Karpas-422 (cell line): ENCODE measurements around the gene STC2. TPM values are rescaled to one million over a fixed set of nuclear protein-coding genes. Genes with fewer than 3 reads are reported as not detected.
"Not testable (repeated sequence)": the region's sequence is repeated elsewhere in the genome, so short reads cannot be mapped to it uniquely, and the experiment has no call there.

Experiments used
- DNase-seq: peaks from one replicate; pipeline ENCODE4 v3.0.0-alpha.2; 2015
- H2AFZ ChIP-seq: fragments of 200-600 bp; sonication (generic); 2 replicates; pipeline ENCODE4 v1.6.1; 2014; ENCODE audit warnings: antibody characterized with exemption, low read length, mixed read lengths
- H3K27ac ChIP-seq: fragments of 200-600 bp; sonication (generic); 2 replicates; pipeline ENCODE4 v1.5.1; 2014; ENCODE audit warnings: mild to moderate bottlenecking, low read length, moderate library complexity
- H3K27me3 ChIP-seq: fragments of 200-600 bp; sonication (generic); 2 replicates; pipeline ENCODE4 v1.6.1; 2014; ENCODE audit warnings: low read length, mixed read lengths
- H3K36me3 ChIP-seq: fragments of 200-600 bp; sonication (generic); 2 replicates; pipeline ENCODE4 v1.6.1; 2014; ENCODE audit warnings: low read length, mixed read lengths; ENCODE audit not compliant: insufficient read depth
- H3K4me1 ChIP-seq: fragments of 200-600 bp; sonication (generic); 2 replicates; pipeline ENCODE4 v1.6.1; 2014; ENCODE audit warnings: mild to moderate bottlenecking, low read length, mixed read lengths
- H3K4me2 ChIP-seq: fragments of 200-600 bp; sonication (generic); 2 replicates; pipeline ENCODE4 v1.6.1; 2014; ENCODE audit warnings: low read length, low read depth, mild to moderate bottlenecking; ENCODE audit not compliant: poor library complexity, severe bottlenecking
- H3K4me3 ChIP-seq: fragments of 200-600 bp; sonication (generic); 2 replicates; pipeline ENCODE4 v1.5.1; 2014; ENCODE audit warnings: mild to moderate bottlenecking, antibody characterized with exemption, low read length, mixed read lengths
- H3K79me2 ChIP-seq: fragments of 200-600 bp; sonication (generic); 2 replicates; pipeline ENCODE4 v1.6.1; 2014; ENCODE audit warnings: mild to moderate bottlenecking, low read length, mixed read lengths
- H3K9ac ChIP-seq: fragments of 200-600 bp; sonication (generic); 2 replicates; pipeline ENCODE4 v1.6.0; 2014; ENCODE audit warnings: low read length
- H3K9me2 ChIP-seq: fragments of 200-600 bp; sonication (generic), shearing (Covaris generic); replicated peaks from 2 replicates; pipeline ENCODE4 v1.6.0; 2014; ENCODE audit warnings: mild to moderate bottlenecking, low read length, moderate library complexity; ENCODE audit not compliant: insufficient read depth
- H3K9me3 ChIP-seq: fragments of 300-700, 200-600 bp; sonication (generic); 2 replicates; pipeline ENCODE4 v1.6.1; 2014; ENCODE audit warnings: low read length, mixed read lengths
- H4K20me1 ChIP-seq: fragments of 200-600 bp; sonication (generic); 2 replicates; pipeline ENCODE4 v1.6.1; 2014; ENCODE audit warnings: mild to moderate bottlenecking, antibody characterized with exemption, low read length, low read depth; ENCODE audit not compliant: insufficient read depth
- total RNA-seq: library from RNA; depleted of rRNA; stranded (reverse); fragments of >200 nt; shearing (Covaris generic); gene quantifications from 2 replicates; pipeline ENCODE4 v1.2.3, GENCODE V29; 2014; ENCODE audit warnings: low replicate concordance; rRNA removed

Gene STC2
- total RNA-seq, result not detected in 2 replicates

GRCh38 chr5:173327948-173328843 is at the start of gene STC2:
Gene STC2 (minus strand): TSS chr5:173328414. CDS start chr5:173328193, 221 bp downstream.
- no peak within 1 kb of the TSS for H3K4me3 ChIP-seq
- H4K20me1 ChIP-seq, result no peaks in the 10 kb centered on the region
- no peak for DNase-seq
- H3K9me3 ChIP-seq, result no peaks in the 10 kb centered on the region
- H2AFZ ChIP-seq, result no peak within 1 kb of the TSS
- no peak within 1 kb of the TSS for H3K9ac ChIP-seq
- H3K4me2 ChIP-seq, result no peak within 1 kb of the TSS
- no peaks in the 10 kb centered on the region for H3K79me2 ChIP-seq
- no peak within 1 kb of the TSS for H3K27ac ChIP-seq
- H3K4me1 ChIP-seq, result no peaks in the 10 kb centered on the region
- H3K9me2 ChIP-seq, result no peaks in the 10 kb centered on the region
- no peaks in the 10 kb centered on the region for H3K27me3 ChIP-seq
- no peaks in the 10 kb centered on the region for H3K36me3 ChIP-seq

GRCh38 chr5:173371400-173371799 is 43.2 kb upstream of the STC2 start:
- H3K27me3 ChIP-seq, result 0 out of 2 replicates have a peak, but pooled peaks cover 4% of the 10 kb centered on the region
- H3K9ac ChIP-seq, result no peak overlapping the region
- no peaks in the 10 kb centered on the region for H3K9me2 ChIP-seq
- no peaks in the 10 kb centered on the region for H4K20me1 ChIP-seq
- H3K9me3 ChIP-seq, result no peaks in the 10 kb centered on the region
- no peaks in the 10 kb centered on the region for H3K4me1 ChIP-seq
- no peaks in the 10 kb centered on the region for H3K79me2 ChIP-seq
- no peak overlapping the region for H3K27ac ChIP-seq
- no peak overlapping the region for H2AFZ ChIP-seq
- no peaks in the 10 kb centered on the region for H3K36me3 ChIP-seq
- no peak for DNase-seq
- no peak overlapping the region for H3K4me3 ChIP-seq
- no peak overlapping the region for H3K4me2 ChIP-seq

GRCh38 chr5:173363406-173363805 is 35.2 kb upstream of the STC2 start:
- not testable (repeated sequence) for H3K36me3 ChIP-seq, H3K27ac ChIP-seq, H3K4me2 ChIP-seq, H3K4me1 ChIP-seq, H4K20me1 ChIP-seq, H3K9me3 ChIP-seq, H3K4me3 ChIP-seq, H3K9ac ChIP-seq, H2AFZ ChIP-seq, DNase-seq, H3K79me2 ChIP-seq, H3K27me3 ChIP-seq, H3K9me2 ChIP-seq

- no peaks in the 10 kb centered on the region for H3K9me3 ChIP-seq
- no peak overlapping the region for H3K27ac ChIP-seq
- H3K36me3 ChIP-seq, result no peaks in the 10 kb centered on the region
- H3K4me1 ChIP-seq, result no peaks in the 10 kb centered on the region
- no peak overlapping the region for H3K4me3 ChIP-seq
- no peak overlapping the region for H2AFZ ChIP-seq
- H3K27me3 ChIP-seq, result no peaks in the 10 kb centered on the region
- H3K79me2 ChIP-seq, result no peaks in the 10 kb centered on the region
- no peaks in the 10 kb centered on the region for H3K9me2 ChIP-seq
- no peaks in the 10 kb centered on the region for H4K20me1 ChIP-seq
- H3K9ac ChIP-seq, result no peak overlapping the region
- no peak overlapping the region for H3K4me2 ChIP-seq
- DNase-seq, result peak; percentile 26
Measured at GRCh38 chr5:173355561-173355960, 27.3 kb upstream of the STC2 start.

- no peaks in the 10 kb centered on the region for H3K27me3 ChIP-seq
- H3K9ac ChIP-seq, result no peak overlapping the region
- no peaks in the 10 kb centered on the region for H3K9me3 ChIP-seq
- no peaks in the 10 kb centered on the region for H3K79me2 ChIP-seq
- H3K27ac ChIP-seq, result no peak overlapping the region
- H3K4me1 ChIP-seq, result no peaks in the 10 kb centered on the region
- DNase-seq, result no peak
- no peak overlapping the region for H3K4me3 ChIP-seq
- H3K36me3 ChIP-seq, result no peaks in the 10 kb centered on the region
- no peaks in the 10 kb centered on the region for H4K20me1 ChIP-seq
- no peak overlapping the region for H3K4me2 ChIP-seq
- H2AFZ ChIP-seq, result no peak overlapping the region
- H3K9me2 ChIP-seq, result no peaks in the 10 kb centered on the region
Measured at GRCh38 chr5:173354645-173355044, 26.4 kb upstream of the STC2 start.

GRCh38 chr5:173352366-173353349 is 24.4 kb upstream of the STC2 start:
- H3K27ac ChIP-seq, result no peak overlapping the region
- no peak overlapping the region for H3K9ac ChIP-seq
- H3K9me3 ChIP-seq, result no peaks in the 10 kb centered on the region
- H3K36me3 ChIP-seq, result no peaks in the 10 kb centered on the region
- no peaks in the 10 kb centered on the region for H4K20me1 ChIP-seq
- H3K4me3 ChIP-seq, result no peak overlapping the region
- no peak for DNase-seq
- no peak overlapping the region for H3K4me2 ChIP-seq
- H3K27me3 ChIP-seq, result no peaks in the 10 kb centered on the region
- no peak overlapping the region for H2AFZ ChIP-seq
- H3K79me2 ChIP-seq, result no peaks in the 10 kb centered on the region
- no peaks in the 10 kb centered on the region for H3K9me2 ChIP-seq
- no peaks in the 10 kb centered on the region for H3K4me1 ChIP-seq

GRCh38 chr5:173342813-173343755 is 14.9 kb upstream of the STC2 start:
- H3K9me2 ChIP-seq, result no peaks in the 10 kb centered on the region
- H2AFZ ChIP-seq, result no peak overlapping the region
- H3K9ac ChIP-seq, result no peak overlapping the region
- no peaks in the 10 kb centered on the region for H3K9me3 ChIP-seq
- no peak overlapping the region for H3K27ac ChIP-seq
- H3K27me3 ChIP-seq, result no peaks in the 10 kb centered on the region
- no peaks in the 10 kb centered on the region for H3K36me3 ChIP-seq
- DNase-seq, result no peak
- H3K4me3 ChIP-seq, result no peak overlapping the region
- H3K79me2 ChIP-seq, result no peaks in the 10 kb centered on the region
- H3K4me1 ChIP-seq, result no peaks in the 10 kb centered on the region
- no peak overlapping the region for H3K4me2 ChIP-seq
- H4K20me1 ChIP-seq, result no peaks in the 10 kb centered on the region
